ENCODE measurements around the gene YBX3.

Gene YBX3

GRCh38 chr12:10668526-10668925 lies 54.6 kb downstream of the YBX3 start:
- peak; percentile 62 for DNase-seq

GRCh38 chr12:10667581-10667980 lies 55.5 kb downstream of the YBX3 start:
- DNase-seq = no peak

- DNase-seq = no peak
These were observed 58.6 kb downstream of the YBX3 start for GRCh38 chr12:10664499-10664898.

- no peak for DNase-seq
These were observed 59.3 kb downstream of the YBX3 start for GRCh38 chr12:10663869-10664268.

GRCh38 chr12:10661338-10661737 lies 61.8 kb downstream of the YBX3 start:
- no peak for DNase-seq

- no peak for DNase-seq
These were observed 69.1 kb downstream of the YBX3 start for GRCh38 chr12:10654003-10654402.

- DNase-seq = no peak
These were observed 70.9 kb downstream of the YBX3 start for GRCh38 chr12:10652192-10652591.

All from NCI-H2029 treated with DMSO at 0.1 percent for 48 hours (cell line).